ENCODE results near the gene C16orf92. TPM values are rescaled to one million over a fixed set of nuclear protein-coding genes. Genes with fewer than 3 reads are reported as not detected.

Gene C16orf92
- total RNA-seq, 1 experiment from 2014 or later, result not detected

GRCh38 chr16:30065943-30066760, 43.2 kb downstream of the C16orf92 start:
- TF ChIP-seq SIN3A (IDR thresholded peaks at IDR 0.05; ENCODE audit: borderline replicate concordance, insufficient read depth, low read depth, low read length) (no peak), POLR2AphosphoS5 (IDR thresholded peaks at IDR 0.05; ENCODE audit: low read depth, low read length) (peak; percentile 32; the same call in 1 of the 2 replicates)
- Histone ChIP-seq H3K9me3 (ENCODE audit: control insufficient read depth, insufficient read depth, low read depth, low read length) (no peaks in the 10 kb centered on the region), H3K4me1 (ENCODE audit: control insufficient read depth, insufficient read depth, low read length) (peaks cover 43% of the 10 kb centered on the region), H3K27ac (ENCODE audit: low read length) (peak overlapping the region; percentile 96), H3K27me3 (ENCODE audit: control insufficient read depth, insufficient read depth, low read length) (no peaks in the 10 kb centered on the region), H3K4me3 (ENCODE audit: low read depth in 2 of 2, low read length in 2 of 2) (peak overlapping the region; percentile 90 to 92), H3K36me3 (ENCODE audit: control insufficient read depth, insufficient read depth, low read length) (peaks cover 31% of the 10 kb centered on the region)
- peak; percentile 8 for ATAC-seq
- intact Hi-C loops (cut with micrococcal nuclease; ENCODE audit: unreplicated experiment) (no loop called here), in situ Hi-C loops (cut with HindIII; ENCODE audit: low pct_unique_long_range_greater_than_20kb, low sequenced_read_pairs) (no loop called here)
- POLR2A ChIA-PET, result interaction anchor here (0.6 to 1.3 kb wide), 5 partner anchors 11 to 692 kb away, joined by 3 to 11 read pairs (median 5); partner anchors contain the start of gene ZNF771
- BruUV-seq (replicated peaks), result no TSS peak
- DNase-seq (ENCODE audit: low read depth, low spot score), result no peak
- CTCF ChIA-PET, result interaction anchor here (0.8 kb wide), 1 partner anchor 11 kb away, joined by 3 read pairs; no protein-coding TSS in a partner anchor

GRCh38 chr16:30066761-30067583, 44.0 kb downstream of the C16orf92 start:
- peaks cover 43% of the 10 kb centered on the region for H3K4me1 ChIP-seq (ENCODE audit: control insufficient read depth, insufficient read depth, low read length)
- in situ Hi-C loops (cut with HindIII; ENCODE audit: low pct_unique_long_range_greater_than_20kb, low sequenced_read_pairs), result no loop called here
- H3K4me3 ChIP-seq (ENCODE audit: low read depth in 2 of 2, low read length in 2 of 2), result peak overlapping the region; percentile 90 to 92
- no peaks in the 10 kb centered on the region for H3K27me3 ChIP-seq (ENCODE audit: control insufficient read depth, insufficient read depth, low read length)
- no peak for DNase-seq (ENCODE audit: low read depth, low spot score)
- TF ChIP-seq REST (IDR thresholded peaks at IDR 0.05; ENCODE audit: insufficient read depth in 1 of 2, low read depth in 2 of 2, low read length in 1 of 2) (no peak), POLR2AphosphoS5 (IDR thresholded peaks at IDR 0.05; ENCODE audit: low read depth, low read length) (peak; percentile 6; the same call in 1 of the 2 replicates)
- intact Hi-C loops (cut with micrococcal nuclease; ENCODE audit: unreplicated experiment), result no loop called here
- peak overlapping the region; percentile 96 for H3K27ac ChIP-seq (ENCODE audit: low read length)
- CTCF ChIA-PET, result interaction anchor here (0.6 to 0.8 kb wide), 2 partner anchors 8 to 12 kb away, joined by 3 read pairs; no protein-coding TSS in a partner anchor
- POLR2A ChIA-PET, result interaction anchor here (0.5 to 0.6 kb wide), 2 partner anchors 105 to 341 kb away, joined by 5 to 10 read pairs; partner anchors contain the start of gene ZNF771
- no peaks in the 10 kb centered on the region for H3K9me3 ChIP-seq (ENCODE audit: control insufficient read depth, insufficient read depth, low read depth, low read length)
- ATAC-seq, result no peak
- BruUV-seq (replicated peaks), result no TSS peak
- H3K36me3 ChIP-seq (ENCODE audit: control insufficient read depth, insufficient read depth, low read length), result peaks cover 35% of the 10 kb centered on the region

GRCh38 chr16:30067584-30067916, 44.6 kb downstream of the C16orf92 start:
- POLR2A ChIA-PET, result interaction anchor here (0.5 kb wide), 1 partner anchor 105 kb away, joined by 10 read pairs; no protein-coding TSS in a partner anchor
- DNase-seq (ENCODE audit: low read depth, low spot score) (no peak), ATAC-seq (no peak)
- Histone ChIP-seq H3K4me1 (ENCODE audit: control insufficient read depth, insufficient read depth, low read length) (peaks cover 43% of the 10 kb centered on the region), H3K27me3 (ENCODE audit: control insufficient read depth, insufficient read depth, low read length) (no peaks in the 10 kb centered on the region), H3K36me3 (ENCODE audit: control insufficient read depth, insufficient read depth, low read length) (peaks cover 35% of the 10 kb centered on the region), H3K9me3 (ENCODE audit: control insufficient read depth, insufficient read depth, low read depth, low read length) (no peaks in the 10 kb centered on the region), H3K27ac (ENCODE audit: low read length) (peak overlapping the region; percentile 96), H3K4me3 (ENCODE audit: low read depth in 2 of 2, low read length in 2 of 2) (peak overlapping the region; percentile 90 to 92)
- in situ Hi-C loops (cut with HindIII; ENCODE audit: low pct_unique_long_range_greater_than_20kb, low sequenced_read_pairs) (no loop called here), intact Hi-C loops (cut with micrococcal nuclease; ENCODE audit: unreplicated experiment) (no loop called here)
- CTCF ChIA-PET, result no interaction called here
- TF ChIP-seq POLR2AphosphoS5 (IDR thresholded peaks at IDR 0.05; ENCODE audit: low read depth, low read length), result no peak
- TF ChIP-seq TCF7L2 (IDR thresholded peaks at IDR 0.05; ENCODE audit: low read depth, low read length), result no peak
- TF ChIP-seq SIN3A (IDR thresholded peaks at IDR 0.05; ENCODE audit: borderline replicate concordance, insufficient read depth, low read depth, low read length), result no peak
- BruUV-seq (replicated peaks), result no TSS peak
